GM12878 (cell line): ENCODE data around the gene PELI2. TPM values are rescaled to one million over a fixed set of nuclear protein-coding genes. Genes with fewer than 3 reads are reported as not detected.
A peak's percentile ranks its signal among the peaks of the same experiment; 100 is the strongest.

Source experiments
- ATAC-seq: fragments of 200-7000 bp; cut with Tn5 transposase; 3 replicates; pipeline ENCODE4 v1.9.1; 2020; ENCODE audit warnings: mild to moderate bottlenecking, moderate library complexity
- BruUV-seq: library from RNA; stranded (reverse); fragments of 400-500 nt; replicated peaks from 2 replicates; lab custom pipeline; 2021; lab: Mats Ljungman, UMichigan
- CTCF ChIA-PET: fragments of 300-600 bp; sonication (Branson Sonifier 250); formaldehyde crosslinking; extraction: SDS; loops from one replicate; lab custom pipeline; 2021; ENCODE audit warnings: inconsistent platforms; lab: Yijun Ruan, JAX
- POLR2A ChIA-PET: fragments of 350-600 bp; formaldehyde crosslinking; extraction: SDS; loops from one replicate; lab custom pipeline; 2021; ENCODE audit warnings: inconsistent platforms; lab: Charles Lee
- RAD21 ChIA-PET: fragments of 300-600 bp; sonication (Branson Sonifier 250); formaldehyde crosslinking; loops from one replicate; lab custom pipeline; 2023; ENCODE audit warnings: antibody characterized with exemption; ENCODE audit not compliant: unreplicated experiment; lab: Charles Lee
- SMC1A ChIA-PET: fragments of 300-600 bp; sonication (Branson Sonifier 250); formaldehyde crosslinking; loops from one replicate; lab custom pipeline; 2023; ENCODE audit not compliant: unreplicated experiment, uncharacterized antibody; lab: Charles Lee
- DNase-seq: peaks from one replicate; pipeline ENCODE4 v3.0.0-alpha.2; 2011; ENCODE audit warnings: low read depth, low spot score
- FAIRE-seq: peaks from 3 replicates; lab custom pipeline; 2011; peaks lifted over from hg19 to GRCh38; lab: Jason Lieb, UNC
- H2AFZ ChIP-seq: 2 replicates; pipeline ENCODE4 v1.6.0; 2011; ENCODE audit warnings: low read depth, low read length, control low read depth; ENCODE audit not compliant: control insufficient read depth
- H3K27ac ChIP-seq: 2 replicates; pipeline ENCODE4 v1.5.1; 2011; ENCODE audit warnings: control low read depth; ENCODE audit not compliant: control insufficient read depth, insufficient read depth
- H3K27me3 ChIP-seq, 2 experiments: replicated peaks in 1 of 2; 2 replicates each; pipeline versions ENCODE4 v1.6.0 to v1.6.1; 2011; ENCODE audit warnings: low read length in 1 of 2; ENCODE audit not compliant: control insufficient read depth in 2 of 2, insufficient read depth in 2 of 2
- H3K36me3 ChIP-seq, 2 experiments: 2 replicates each; pipeline ENCODE4 v1.5.1; 2011; ENCODE audit warnings: low read length in 1 of 2; ENCODE audit not compliant: control insufficient read depth in 2 of 2, insufficient read depth in 2 of 2
- H3K4me1 ChIP-seq: 2 replicates; pipeline ENCODE4 v1.6.1; 2011; ENCODE audit warnings: mild to moderate bottlenecking, low read length, moderate library complexity, mixed read lengths; ENCODE audit not compliant: control insufficient read depth, insufficient read depth
- H3K4me2 ChIP-seq: 2 replicates; pipeline ENCODE4 v1.6.0; 2011; ENCODE audit warnings: control low read depth; ENCODE audit not compliant: control insufficient read depth, insufficient read depth
- H3K4me3 ChIP-seq: fragments of 200-600 bp; sonication (generic); 2 replicates; pipeline ENCODE4 v1.5.1; 2016
- H3K79me2 ChIP-seq: 2 replicates; pipeline ENCODE4 v1.6.0; 2011; ENCODE audit warnings: low read length; ENCODE audit not compliant: control insufficient read depth, insufficient read depth
- H3K9ac ChIP-seq: 2 replicates; pipeline ENCODE4 v1.8.0; 2011; ENCODE audit warnings: low read length, control low read depth, mixed read lengths; ENCODE audit not compliant: control insufficient read depth, insufficient read depth
- H3K9me3 ChIP-seq: replicated peaks from 3 replicates; pipeline ENCODE4 v1.5.1; 2011; ENCODE audit warnings: mild to moderate bottlenecking, low read length; ENCODE audit not compliant: control insufficient read depth, insufficient read depth
- H4K20me1 ChIP-seq: 2 replicates; pipeline ENCODE4 v1.6.0; 2011; ENCODE audit not compliant: control insufficient read depth, insufficient read depth
- DPF2 ChIP-seq: fragments of 450-650 bp; IDR thresholded peaks from 2 replicates; pipeline ENCODE4 v1.6.1; 2017; ENCODE audit warnings: mild to moderate bottlenecking
- JUNB ChIP-seq: IDR thresholded peaks from 2 replicates; pipeline ENCODE4 v1.6.1; 2016; ENCODE audit warnings: antibody characterized with exemption, mild to moderate bottlenecking
- MYB ChIP-seq: fragments of 150-350 bp; IDR thresholded peaks from 2 replicates; pipeline ENCODE4 v1.6.1; 2014; ENCODE audit warnings: mild to moderate bottlenecking, low read depth, low read length, borderline replicate concordance
- NFYB ChIP-seq: IDR thresholded peaks from 2 replicates; pipeline ENCODE4 v1.6.1; 2011; ENCODE audit warnings: low read depth, mild to moderate bottlenecking, low read length, improper control_type of control experiment, moderate library complexity; ENCODE audit not compliant: insufficient read depth
- NR2F1 ChIP-seq: fragments of 450-650 bp; conservative IDR thresholded peaks from 2 replicates; pipeline ENCODE4 v1.6.1; 2017; ENCODE audit warnings: mild to moderate bottlenecking
- POLR2AphosphoS5 ChIP-seq: IDR thresholded peaks from 2 replicates; pipeline ENCODE4 v1.6.1; 2011; ENCODE audit warnings: mild to moderate bottlenecking, low read length, inconsistent platforms
- RAD21 ChIP-seq: IDR thresholded peaks from 2 replicates; pipeline ENCODE4 v1.6.1; 2011; ENCODE audit warnings: mild to moderate bottlenecking, low read depth, low read length, moderate library complexity; ENCODE audit not compliant: insufficient read depth
- RCOR1 ChIP-seq: conservative IDR thresholded peaks from 2 replicates; pipeline ENCODE4 v1.6.1; 2012; ENCODE audit warnings: low read depth, low read length, improper control_type of control experiment
- SMC3 ChIP-seq: IDR thresholded peaks from 2 replicates; pipeline ENCODE4 v1.6.1; 2011; ENCODE audit warnings: low read length, improper control_type of control experiment, borderline replicate concordance
- SPI1 ChIP-seq: IDR thresholded peaks from 2 replicates; pipeline ENCODE4 v1.6.1; 2011; ENCODE audit warnings: low read depth, mild to moderate bottlenecking, low read length, moderate library complexity, borderline replicate concordance; ENCODE audit not compliant: insufficient read depth
- WGBS: methylation state at CpG from one replicate; pipeline ENCODE4 v1.1.6; 2016; ENCODE audit warnings: low lambda C conversion rate; ENCODE audit not compliant: insufficient replicate concordance, insufficient coverage; ENCODE audit errors: missing lambda C conversion rate; 5-methylcytosine and 5-hydroxymethylcytosine counted together
- in situ Hi-C: fragments of 300-500 bp; cut with MboI; formaldehyde crosslinking; loops from 9 replicates; pipeline ENCODE4 v1.14.3; 2018; ENCODE audit warnings: mixed read lengths
- intact Hi-C: fragments of 100-400 bp; cut with micrococcal nuclease; formaldehyde crosslinking; loops from one replicate; pipeline ENCODE4 v1.14.2; 2022; ENCODE audit not compliant: unreplicated experiment
- polyA plus RNA-seq, 11 experiments: library from polyadenylated mRNA; depleted of rRNA in 4 of 11; unstranded in 6 of 11; stranded (reverse) in 5 of 11; fragments of >200 nt; fragmentation: Nextera tagmentation in 4 of 11; fragmentation: Illumina TruSeq in 1 of 11; extraction: Ambion mirVana in 4 of 11; extraction: Trizol in 1 of 11; gene quantifications; 1 replicate in 1 of 11; 2 replicates in 10 of 11; pipeline versions ENCODE4 v1.2.1 to v1.2.3, GENCODE V29; 2011 to 2016; ENCODE audit warnings: inconsistent platforms in 2 of 11, missing spikeins in 2 of 11, low read depth in 1 of 11
- total RNA-seq, 4 experiments: library from RNA; depleted of rRNA in 3 of 4; stranded (reverse); fragments of >200 nt in 3 of 4; fragmentation: Illumina TruSeq in 1 of 4; extraction: Trizol in 1 of 4; gene quantifications; 2 replicates each; pipeline versions ENCODE4 v1.2.1 to v1.2.3, GENCODE V29; 2013 to 2021
- TF ChIP-seq, protein P1 (sequence below): IDR thresholded peaks from 2 replicates; pipeline ENCODE4 v1.6.1; 2012; ENCODE audit warnings: low read depth, low read length, improper control_type of control experiment
- TF ChIP-seq, protein P2 (sequence below): fragments of 150-350 bp; IDR thresholded peaks from 2 replicates; pipeline ENCODE4 v1.6.1; 2014; ENCODE audit warnings: mild to moderate bottlenecking, low read depth, low read length
- TF ChIP-seq, protein P3 (sequence below): fragments of 450-650 bp; formaldehyde crosslinking; IDR thresholded peaks from 2 replicates; pipeline ENCODE4 v1.5.0; 2022; ENCODE audit warnings: mild to moderate bottlenecking, missing genetic modification characterization

The PELI2 gene
- total and polyA plus RNA-seq, 10 of the 15 experiments (the other 5 are each of a cell fraction or from before 2014, with no cell fraction given) = under 0.01 to 0.10 (median 0.01) TPM; not detected in 3

DNA sequence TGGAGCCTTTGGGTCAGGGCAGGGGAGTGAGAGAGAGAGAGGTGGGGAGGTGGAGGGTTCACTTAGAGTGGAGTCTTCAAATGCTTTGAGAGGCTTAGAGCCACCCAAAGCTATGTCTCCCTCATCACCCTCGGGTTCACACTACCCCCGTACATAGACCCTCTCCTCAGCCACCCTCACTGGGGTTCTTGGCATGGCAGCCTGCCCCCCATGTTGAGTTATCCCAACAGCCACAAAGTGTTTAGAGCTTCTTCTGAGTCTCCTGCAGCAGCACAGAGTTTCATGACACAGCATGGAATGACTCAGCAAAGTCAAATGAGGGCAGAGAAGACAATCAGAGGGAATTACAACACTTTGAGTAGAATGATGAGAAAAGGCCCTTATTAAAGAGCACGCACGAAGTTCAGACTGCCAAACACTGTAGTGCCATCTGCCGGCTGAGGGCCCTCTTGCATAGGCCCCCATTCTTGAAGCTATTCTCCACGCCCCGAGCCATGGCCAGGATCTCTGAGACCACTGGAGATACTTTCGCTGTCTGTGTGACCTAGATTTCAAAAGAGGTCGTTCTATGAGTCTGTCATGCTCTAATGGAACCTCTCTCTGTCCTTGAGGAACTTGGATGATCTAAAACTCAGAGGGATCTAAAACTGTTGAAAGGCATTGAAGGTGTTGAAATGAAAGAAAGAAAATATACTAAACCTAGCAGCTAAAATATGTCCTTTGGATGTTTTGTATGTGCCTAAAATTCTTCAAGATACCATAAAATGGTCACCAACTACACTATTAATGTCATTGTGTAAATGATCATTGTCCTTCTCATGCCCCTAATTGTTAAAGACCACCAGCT is 221.9 kb downstream of the PELI2 start:
- Histone ChIP-seq H3K4me2 (no peak overlapping the region), H3K27me3 (no peaks in the 10 kb centered on the region), H3K9me3 (no peaks in the 10 kb centered on the region), H3K27ac (no peak overlapping the region), H3K79me2 (no peaks in the 10 kb centered on the region), H4K20me1 (no peaks in the 10 kb centered on the region), H3K36me3 (no peaks in the 10 kb centered on the region), H2AFZ (peak overlapping the region; percentile 18; the same call in 1 of the 2 replicates), H3K9ac (no peak overlapping the region), H3K4me1 (no peaks in the 10 kb centered on the region), H3K4me3 (no peak overlapping the region)
- ChIA-PET SMC1A (interaction anchor here (1.0 to 1.4 kb wide), 5 partner anchors 15 to 639 kb away, joined by 3 to 11 read pairs (median 3); no protein-coding TSS in a partner anchor), RAD21 (interaction anchor here (0.8 to 3.6 kb wide), 8 partner anchors 135 to 902 kb away, joined by 3 to 24 read pairs (median 4); no protein-coding TSS in a partner anchor), POLR2A (no interaction called here), CTCF (interaction anchor here (0.6 to 4.2 kb wide), 18 partner anchors 12 to 894 kb away, joined by 3 to 51 read pairs (median 4); no protein-coding TSS in a partner anchor)
- in situ Hi-C loops (loop anchor here (5.0 to 10.0 kb wide), 2 partner anchors 605 to 903 kb away; no protein-coding TSS in a partner anchor), intact Hi-C loops (loop anchor here (1.0 to 10.0 kb wide), 4 partner anchors 475 to 902 kb away; no protein-coding TSS in a partner anchor)
- DNase-seq (no peak), ATAC-seq (peak; percentile 93), FAIRE-seq (no peak)
- under 1% methylated on average over 9 of the region's 9 CpGs for WGBS
- BruUV-seq = no TSS peak
- no peak for TF ChIP-seq DPF2
- peak; percentile 73 for TF ChIP-seq SMC3
- no peak for TF ChIP-seq RCOR1
- TF ChIP-seq, protein P1, sequence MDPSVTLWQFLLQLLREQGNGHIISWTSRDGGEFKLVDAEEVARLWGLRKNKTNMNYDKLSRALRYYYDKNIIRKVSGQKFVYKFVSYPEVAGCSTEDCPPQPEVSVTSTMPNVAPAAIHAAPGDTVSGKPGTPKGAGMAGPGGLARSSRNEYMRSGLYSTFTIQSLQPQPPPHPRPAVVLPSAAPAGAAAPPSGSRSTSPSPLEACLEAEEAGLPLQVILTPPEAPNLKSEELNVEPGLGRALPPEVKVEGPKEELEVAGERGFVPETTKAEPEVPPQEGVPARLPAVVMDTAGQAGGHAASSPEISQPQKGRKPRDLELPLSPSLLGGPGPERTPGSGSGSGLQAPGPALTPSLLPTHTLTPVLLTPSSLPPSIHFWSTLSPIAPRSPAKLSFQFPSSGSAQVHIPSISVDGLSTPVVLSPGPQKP = no peak
- no peak for TF ChIP-seq NFYB
- peak; percentile 80 for TF ChIP-seq RAD21
- TF ChIP-seq, protein P2, sequence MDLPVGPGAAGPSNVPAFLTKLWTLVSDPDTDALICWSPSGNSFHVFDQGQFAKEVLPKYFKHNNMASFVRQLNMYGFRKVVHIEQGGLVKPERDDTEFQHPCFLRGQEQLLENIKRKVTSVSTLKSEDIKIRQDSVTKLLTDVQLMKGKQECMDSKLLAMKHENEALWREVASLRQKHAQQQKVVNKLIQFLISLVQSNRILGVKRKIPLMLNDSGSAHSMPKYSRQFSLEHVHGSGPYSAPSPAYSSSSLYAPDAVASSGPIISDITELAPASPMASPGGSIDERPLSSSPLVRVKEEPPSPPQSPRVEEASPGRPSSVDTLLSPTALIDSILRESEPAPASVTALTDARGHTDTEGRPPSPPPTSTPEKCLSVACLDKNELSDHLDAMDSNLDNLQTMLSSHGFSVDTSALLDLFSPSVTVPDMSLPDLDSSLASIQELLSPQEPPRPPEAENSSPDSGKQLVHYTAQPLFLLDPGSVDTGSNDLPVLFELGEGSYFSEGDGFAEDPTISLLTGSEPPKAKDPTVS = no peak
- TF ChIP-seq, protein P3, sequence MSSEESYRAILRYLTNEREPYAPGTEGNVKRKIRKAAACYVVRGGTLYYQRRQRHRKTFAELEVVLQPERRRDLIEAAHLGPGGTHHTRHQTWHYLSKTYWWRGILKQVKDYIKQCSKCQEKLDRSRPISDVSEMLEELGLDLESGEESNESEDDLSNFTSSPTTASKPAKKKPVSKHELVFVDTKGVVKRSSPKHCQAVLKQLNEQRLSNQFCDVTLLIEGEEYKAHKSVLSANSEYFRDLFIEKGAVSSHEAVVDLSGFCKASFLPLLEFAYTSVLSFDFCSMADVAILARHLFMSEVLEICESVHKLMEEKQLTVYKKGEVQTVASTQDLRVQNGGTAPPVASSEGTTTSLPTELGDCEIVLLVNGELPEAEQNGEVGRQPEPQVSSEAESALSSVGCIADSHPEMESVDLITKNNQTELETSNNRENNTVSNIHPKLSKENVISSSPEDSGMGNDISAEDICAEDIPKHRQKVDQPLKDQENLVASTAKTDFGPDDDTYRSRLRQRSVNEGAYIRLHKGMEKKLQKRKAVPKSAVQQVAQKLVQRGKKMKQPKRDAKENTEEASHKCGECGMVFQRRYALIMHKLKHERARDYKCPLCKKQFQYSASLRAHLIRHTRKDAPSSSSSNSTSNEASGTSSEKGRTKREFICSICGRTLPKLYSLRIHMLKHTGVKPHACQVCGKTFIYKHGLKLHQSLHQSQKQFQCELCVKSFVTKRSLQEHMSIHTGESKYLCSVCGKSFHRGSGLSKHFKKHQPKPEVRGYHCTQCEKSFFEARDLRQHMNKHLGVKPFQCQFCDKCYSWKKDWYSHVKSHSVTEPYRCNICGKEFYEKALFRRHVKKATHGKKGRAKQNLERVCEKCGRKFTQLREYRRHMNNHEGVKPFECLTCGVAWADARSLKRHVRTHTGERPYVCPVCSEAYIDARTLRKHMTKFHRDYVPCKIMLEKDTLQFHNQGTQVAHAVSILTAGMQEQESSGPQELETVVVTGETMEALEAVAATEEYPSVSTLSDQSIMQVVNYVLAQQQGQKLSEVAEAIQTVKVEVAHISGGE (CRISPR knock-in tag) = no peak
- no peak for TF ChIP-seq MYB
- no peak for TF ChIP-seq SPI1
- TF ChIP-seq JUNB = no peak
- TF ChIP-seq NR2F1 = no peak
- no peak for TF ChIP-seq POLR2AphosphoS5
